GM12872 (cell line): ENCODE data around the gene KCNN3.

ENCODE experiments used
- TF ChIP-seq, protein P1 (sequence below): IDR thresholded peaks from 3 replicates; pipeline ENCODE4 v1.5.1; 2011; ENCODE audit warnings: low read depth, mild to moderate bottlenecking, low read length, moderate library complexity; ENCODE audit not compliant: insufficient read depth

Gene KCNN3

GRCh38 chr1:154878371-154879037 lies 8.4 kb upstream of the KCNN3 start:
- TF ChIP-seq, protein P1, sequence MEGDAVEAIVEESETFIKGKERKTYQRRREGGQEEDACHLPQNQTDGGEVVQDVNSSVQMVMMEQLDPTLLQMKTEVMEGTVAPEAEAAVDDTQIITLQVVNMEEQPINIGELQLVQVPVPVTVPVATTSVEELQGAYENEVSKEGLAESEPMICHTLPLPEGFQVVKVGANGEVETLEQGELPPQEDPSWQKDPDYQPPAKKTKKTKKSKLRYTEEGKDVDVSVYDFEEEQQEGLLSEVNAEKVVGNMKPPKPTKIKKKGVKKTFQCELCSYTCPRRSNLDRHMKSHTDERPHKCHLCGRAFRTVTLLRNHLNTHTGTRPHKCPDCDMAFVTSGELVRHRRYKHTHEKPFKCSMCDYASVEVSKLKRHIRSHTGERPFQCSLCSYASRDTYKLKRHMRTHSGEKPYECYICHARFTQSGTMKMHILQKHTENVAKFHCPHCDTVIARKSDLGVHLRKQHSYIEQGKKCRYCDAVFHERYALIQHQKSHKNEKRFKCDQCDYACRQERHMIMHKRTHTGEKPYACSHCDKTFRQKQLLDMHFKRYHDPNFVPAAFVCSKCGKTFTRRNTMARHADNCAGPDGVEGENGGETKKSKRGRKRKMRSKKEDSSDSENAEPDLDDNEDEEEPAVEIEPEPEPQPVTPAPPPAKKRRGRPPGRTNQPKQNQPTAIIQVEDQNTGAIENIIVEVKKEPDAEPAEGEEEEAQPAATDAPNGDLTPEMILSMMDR, result peak; percentile 94

GRCh38 chr1:154877370-154877974 lies 7.4 kb upstream of the KCNN3 start:
- TF ChIP-seq, protein P1, result no peak

- TF ChIP-seq, protein P1, result no peak
Measured at GRCh38 chr1:154876842-154877369, 6.8 kb upstream of the KCNN3 start.

DNA sequence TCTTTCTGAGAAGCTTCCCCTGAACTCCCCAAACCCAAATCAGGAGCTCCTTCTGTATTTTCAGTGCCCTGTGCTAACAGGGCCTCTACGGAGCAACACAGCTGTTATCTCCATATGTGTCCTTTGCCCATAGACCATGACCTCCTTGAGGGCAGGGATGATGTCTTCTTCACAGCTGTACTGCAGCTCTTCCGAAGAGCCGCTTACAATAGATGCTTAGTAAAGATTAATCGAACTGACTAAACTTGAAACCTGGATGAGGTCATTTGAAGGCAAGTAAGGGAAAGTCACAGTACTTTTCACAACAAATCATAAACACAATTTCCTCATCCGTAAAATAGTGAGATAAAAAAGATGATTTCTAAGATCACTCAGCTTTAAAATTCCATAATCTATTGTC lies 4.4 kb upstream of the KCNN3 start:
- TF ChIP-seq, protein P1, result no peak

DNA sequence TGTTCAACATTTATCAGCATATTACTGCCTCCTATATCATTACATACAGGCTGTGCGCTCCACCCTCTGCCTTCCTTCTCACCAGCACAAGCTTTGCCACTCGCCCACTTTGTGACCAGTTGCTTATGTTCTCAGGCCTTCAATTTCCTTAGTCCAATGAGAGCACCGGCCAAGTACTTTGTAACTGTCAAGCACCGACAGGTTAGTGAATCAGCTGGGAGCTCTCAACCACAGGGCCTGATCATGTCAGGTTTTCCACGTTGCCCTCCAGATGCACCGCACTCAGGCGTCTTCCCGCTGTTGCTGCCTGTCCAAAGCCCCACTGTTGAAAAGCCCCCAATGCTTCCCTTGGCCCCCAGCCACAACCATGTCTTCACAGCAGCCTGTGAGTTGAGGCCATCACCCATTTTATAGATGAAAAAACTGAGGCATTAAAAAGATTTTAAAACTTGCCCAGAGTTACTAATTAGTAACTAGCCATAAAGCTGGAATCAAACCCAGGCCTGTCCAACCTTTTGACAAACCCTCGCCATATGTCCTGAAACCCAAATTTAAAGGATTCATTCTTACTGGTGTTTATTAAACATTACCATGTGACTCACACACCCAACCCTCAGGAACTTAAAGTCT lies 3.4 kb upstream of the KCNN3 start:
- TF ChIP-seq, protein P1, result no peak

DNA sequence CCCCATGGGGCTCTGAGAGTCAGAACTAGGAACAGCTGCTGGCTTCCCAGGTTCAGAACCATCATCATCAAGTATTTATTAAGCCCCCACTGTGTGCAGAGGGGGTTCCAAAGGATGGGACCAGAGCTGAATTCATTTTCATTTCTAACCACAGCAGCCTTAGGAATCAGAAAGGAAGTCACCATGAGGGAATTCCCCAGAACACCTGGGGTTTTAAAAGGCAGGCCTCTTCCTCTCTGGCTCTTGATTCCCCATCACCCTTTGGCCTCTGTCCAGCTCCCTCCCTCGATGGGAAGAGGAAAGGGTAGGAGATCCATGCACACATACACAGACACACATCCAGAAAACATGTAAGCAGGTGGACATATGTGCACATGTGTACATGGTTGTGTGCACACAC lies 1.3 kb upstream of the KCNN3 start:
- TF ChIP-seq, protein P1, result no peak

DNA sequence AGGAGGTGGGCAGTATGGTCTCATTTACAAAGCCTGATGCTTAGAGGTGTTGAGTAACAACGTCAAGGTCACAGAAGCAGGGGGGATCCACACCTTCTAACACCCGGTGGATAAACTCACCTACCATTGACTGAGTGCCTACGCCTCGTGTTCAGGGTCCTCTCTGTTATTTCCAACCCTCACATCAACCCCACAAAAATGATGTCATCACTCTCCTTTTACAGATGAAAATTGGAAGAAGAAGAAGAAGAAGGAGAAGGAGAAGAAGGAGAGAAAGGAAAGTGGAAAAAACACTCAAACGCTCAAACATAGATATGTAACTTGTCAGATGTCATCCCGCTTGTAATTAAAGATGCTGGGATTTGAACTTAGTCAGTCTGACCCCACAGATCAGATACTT lies 653 bp upstream of the KCNN3 start:
- TF ChIP-seq, protein P1, result no peak
